BE2C (cell line): Measurements from ENCODE around the gene MARCHF3.
A peak's percentile ranks its signal among the peaks of the same experiment; 100 is the strongest.

Experiments used
- DNase-seq: peaks from one replicate; pipeline ENCODE4 v3.0.0-alpha.2; 2020
- H3K27me3 ChIP-seq: fragments of 250-450 bp; sonication (Bioruptor Pico); 2 replicates; pipeline ENCODE4 v1.5.1; 2020; ENCODE audit warnings: mild to moderate bottlenecking
- H3K36me3 ChIP-seq: fragments of 250-450 bp; sonication (Bioruptor Pico); 2 replicates; pipeline ENCODE4 v1.5.1; 2020; ENCODE audit warnings: mild to moderate bottlenecking
- H3K4me1 ChIP-seq: fragments of 250-450 bp; sonication (Bioruptor Pico); 2 replicates; pipeline ENCODE4 v1.5.1; 2020
- H3K4me3 ChIP-seq: 2 replicates; pipeline ENCODE4 v1.5.1; 2011; ENCODE audit warnings: low read depth, low read length
- H3K9me3 ChIP-seq: fragments of 250-450 bp; sonication (Bioruptor Pico); 2 replicates; pipeline ENCODE4 v1.5.1; 2020
- CTCF ChIP-seq: IDR thresholded peaks from 2 replicates; pipeline ENCODE4 v1.5.1; 2012; ENCODE audit warnings: mild to moderate bottlenecking, low read depth, low read length

The MARCHF3 gene

DNA sequence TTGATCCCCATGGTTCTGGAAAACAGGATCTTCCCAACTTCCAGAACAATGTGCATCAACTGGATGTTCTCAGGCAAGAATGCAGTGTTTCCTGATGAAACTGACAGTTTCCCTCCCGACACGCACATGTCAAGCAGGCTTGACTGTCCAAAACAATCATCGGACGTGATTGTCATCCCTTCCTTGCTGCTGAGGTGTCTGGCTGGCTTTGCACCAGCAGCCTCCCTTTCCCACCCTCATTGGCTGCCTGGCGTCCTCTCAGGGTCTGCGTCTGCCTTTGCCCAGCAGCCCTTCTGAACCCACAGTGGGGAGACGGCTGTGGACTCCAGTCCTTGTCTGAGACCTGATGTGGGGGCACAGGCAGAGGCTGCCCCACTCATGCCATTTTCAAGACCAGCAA lies 110.8 kb downstream of the MARCHF3 start:
- no peak for DNase-seq
- peaks cover 16% of the 10 kb centered on the region for H3K4me1 ChIP-seq
- no peak for TF ChIP-seq CTCF
- no peaks in the 10 kb centered on the region for H3K9me3 ChIP-seq
- no peak overlapping the region for H3K4me3 ChIP-seq
- H3K36me3 ChIP-seq: no peaks in the 10 kb centered on the region
- H3K27me3 ChIP-seq: no peaks in the 10 kb centered on the region

DNA sequence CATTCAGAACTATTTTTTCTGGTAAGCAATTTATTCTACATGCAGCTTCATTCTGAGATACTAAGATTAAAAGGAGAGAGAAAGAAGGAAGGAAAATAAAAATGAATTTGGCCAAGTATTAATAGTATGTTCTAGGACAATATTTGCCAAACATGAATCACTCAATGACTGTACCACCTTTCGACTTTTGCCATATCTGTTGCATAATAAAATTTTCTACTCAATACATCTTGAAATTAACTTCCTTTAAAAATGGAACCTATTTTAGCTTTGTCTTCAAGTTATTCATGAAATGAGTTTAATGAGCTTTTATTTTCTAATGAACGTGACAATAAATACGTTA lies 111.8 kb downstream of the MARCHF3 start:
- TF ChIP-seq CTCF: no peak
- no peaks in the 10 kb centered on the region for H3K9me3 ChIP-seq
- H3K36me3 ChIP-seq: no peaks in the 10 kb centered on the region
- no peak overlapping the region; the same call in 1 of the 2 replicates for H3K4me3 ChIP-seq
- no peaks in the 10 kb centered on the region for H3K27me3 ChIP-seq
- peaks cover 16% of the 10 kb centered on the region for H3K4me1 ChIP-seq
- DNase-seq: no peak

GRCh38 chr5:126917918-126918614 lies 112.3 kb downstream of the MARCHF3 start:
- DNase-seq: peak; percentile 83
- peaks cover 20% of the 10 kb centered on the region for H3K4me1 ChIP-seq
- H3K4me3 ChIP-seq: peak overlapping the region; percentile 19
- TF ChIP-seq CTCF: no peak
- H3K27me3 ChIP-seq: no peaks in the 10 kb centered on the region
- H3K9me3 ChIP-seq: no peaks in the 10 kb centered on the region
- no peaks in the 10 kb centered on the region for H3K36me3 ChIP-seq

- no peak for TF ChIP-seq CTCF
- DNase-seq: no peak
- no peak overlapping the region for H3K4me3 ChIP-seq
These were observed 114.9 kb downstream of the MARCHF3 start for GRCh38 chr5:126915496-126915895.

DNA sequence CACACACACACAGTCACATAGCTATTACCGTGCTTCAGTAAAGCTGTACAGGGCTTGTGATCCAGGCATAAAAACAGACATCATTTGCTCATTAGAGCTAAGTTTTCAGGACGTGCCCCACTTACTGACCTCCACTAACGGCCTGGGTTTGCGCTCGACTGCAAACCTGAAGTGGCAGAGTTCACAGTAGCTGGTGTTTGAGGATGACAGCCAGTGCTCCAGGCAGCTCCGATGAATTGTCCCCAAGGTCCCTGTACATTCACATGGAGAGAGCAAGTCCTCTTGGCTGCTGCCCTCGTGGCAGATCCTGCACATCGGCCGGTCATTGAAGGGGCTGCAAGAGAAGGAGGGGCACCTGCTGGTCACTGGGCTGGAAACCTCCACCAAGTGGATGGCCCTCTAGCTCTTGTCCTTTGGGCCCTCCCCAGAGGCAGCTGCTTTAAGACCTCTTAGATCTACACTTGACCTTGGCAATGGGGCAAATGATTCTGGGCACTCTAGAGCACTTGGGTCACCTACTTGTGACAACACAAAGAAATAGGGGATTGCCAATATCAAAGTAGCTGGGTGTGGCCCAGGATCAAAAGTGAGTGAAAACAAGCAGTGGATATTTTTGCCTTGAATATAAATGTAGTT lies 115.4 kb downstream of the MARCHF3 start:
- DNase-seq: no peak
- Histone ChIP-seq H3K4me1 (peaks cover 26% of the 10 kb centered on the region), H3K4me3 (no peak overlapping the region), H3K27me3 (no peaks in the 10 kb centered on the region), H3K36me3 (no peaks in the 10 kb centered on the region), H3K9me3 (no peaks in the 10 kb centered on the region)
- TF ChIP-seq CTCF: no peak

More at GRCh38 chr5:126915496-126915895, 114.9 kb downstream of the MARCHF3 start:
- Histone ChIP-seq H3K9me3 (no peaks in the 10 kb centered on the region), H3K36me3 (no peaks in the 10 kb centered on the region), H3K27me3 (no peaks in the 10 kb centered on the region), H3K4me1 (peaks cover 26% of the 10 kb centered on the region)

GRCh38 chr5:126912616-126913200 lies 117.7 kb downstream of the MARCHF3 start:
- no peak overlapping the region for H3K4me3 ChIP-seq
- no peak for DNase-seq
- H3K27me3 ChIP-seq: no peaks in the 10 kb centered on the region
- H3K9me3 ChIP-seq: no peaks in the 10 kb centered on the region; the same call in 1 of the 2 replicates
- no peak for TF ChIP-seq CTCF
- no peaks in the 10 kb centered on the region for H3K36me3 ChIP-seq
- H3K4me1 ChIP-seq: peaks cover 13% of the 10 kb centered on the region
